Measurements from ENCODE around the gene TRERF1. TPM values are rescaled to one million over a fixed set of nuclear protein-coding genes. Genes with fewer than 3 reads are reported as not detected.

The TRERF1 gene
- total and polyA plus RNA-seq, 2 experiments from 2014 or later = 11.2 to 20.6 TPM

GRCh38 chr6:42227173-42227850 is 224.4 kb downstream of the TRERF1 start (continued):
- TF ChIP-seq REST (IDR thresholded peaks at IDR 0.05; ENCODE audit: unreplicated experiment) = no peak
- no peak for TF ChIP-seq CTCF (conservative IDR thresholded peaks at IDR 0.05; ENCODE audit: low read depth in 2 of 2)
- TF ChIP-seq ZNF331 (CRISPR knock-in tag; IDR thresholded peaks at IDR 0.05; ENCODE audit: low read depth) = no peak
- TF ChIP-seq STAT1 (IDR thresholded peaks at IDR 0.05; ENCODE audit: unreplicated experiment) = no peak
- TF ChIP-seq JUNB (IDR thresholded peaks at IDR 0.05; ENCODE audit: unreplicated experiment) = no peak
- TF ChIP-seq ZNF114 (CRISPR knock-in tag; IDR thresholded peaks at IDR 0.05) = no peak
- no peak for TF ChIP-seq NANOG (IDR thresholded peaks at IDR 0.05; ENCODE audit: borderline replicate concordance)
- TF ChIP-seq EZH2 (IDR thresholded peaks at IDR 0.05; ENCODE audit: low read depth, unreplicated experiment) = no peak
- TF ChIP-seq ETS1 (IDR thresholded peaks at IDR 0.05) = no peak
- no peak for TF ChIP-seq POLR2AphosphoS5 (IDR thresholded peaks at IDR 0.05; ENCODE audit: low read depth)

- Histone ChIP-seq H3F3A (replicated peaks; ENCODE audit: low read depth) (peaks cover 10% of the 10 kb centered on the region; the same call in 1 of the 2 replicates), H3K9me2 (ENCODE audit: insufficient read depth) (no peaks in the 10 kb centered on the region), H3K79me2 (replicated peaks; ENCODE audit: insufficient read depth) (no peaks in the 10 kb centered on the region), H3K27me3 (ENCODE audit: insufficient read depth) (no peaks in the 10 kb centered on the region), H3K36me3 (ENCODE audit: insufficient read depth) (0 out of 2 replicates have a peak, but pooled peaks cover 5% of the 10 kb centered on the region), H2AFZ (no peak overlapping the region), H3K4me1 (ENCODE audit: insufficient read depth) (no peaks in the 10 kb centered on the region), H4K20me1 (replicated peaks; ENCODE audit: insufficient read depth) (no peaks in the 10 kb centered on the region), H3K27ac (ENCODE audit: low read depth) (peak overlapping the region; percentile 57; the same call in 1 of the 2 replicates), H3K4me3 (no peak overlapping the region), H3K4me2 (no peak overlapping the region)
- Mint-ChIP-seq H3K4me3 (no peak overlapping the region), H3K4me1 (peaks cover 9% of the 10 kb centered on the region; the same call in 2 of the 3 replicates), H3K27me3 (ENCODE audit: insufficient read depth, low read depth, poor library complexity) (no peaks in the 10 kb centered on the region), H3K27ac (peak overlapping the region; percentile 55; the same call in 1 of the 2 replicates), H3K36me3 (ENCODE audit: low read depth) (peaks cover 27% of the 10 kb centered on the region), H3K9me3 (no peaks in the 10 kb centered on the region)
- DNase-seq (ENCODE audit: low spot score) (no peak), ATAC-seq (no peak)
- TF ChIP-seq CTCF (conservative IDR thresholded peaks at IDR 0.05; ENCODE audit: low read depth in 2 of 2) (no peak), REST (IDR thresholded peaks at IDR 0.05; ENCODE audit: unreplicated experiment) (no peak), JUNB (IDR thresholded peaks at IDR 0.05; ENCODE audit: unreplicated experiment) (no peak), POLR2AphosphoS5 (IDR thresholded peaks at IDR 0.05; ENCODE audit: low read depth) (no peak), ZNF331 (CRISPR knock-in tag; IDR thresholded peaks at IDR 0.05; ENCODE audit: low read depth) (no peak), EZH2 (IDR thresholded peaks at IDR 0.05; ENCODE audit: low read depth, unreplicated experiment) (no peak), NANOG (IDR thresholded peaks at IDR 0.05; ENCODE audit: borderline replicate concordance) (no peak), ZNF114 (CRISPR knock-in tag; IDR thresholded peaks at IDR 0.05) (no peak), EZH2phosphoT487 (IDR thresholded peaks at IDR 0.05; ENCODE audit: unreplicated experiment) (no peak), ETS1 (IDR thresholded peaks at IDR 0.05) (no peak)
These were observed 225.0 kb downstream of the TRERF1 start for GRCh38 chr6:42226645-42227143.

Measured in GM23338 (cell line).